A549 (cell line): ENCODE measurements around the gene PCDHGB2.
"Not testable (repeated sequence)": the region's sequence is repeated elsewhere in the genome, so short reads cannot be mapped to it uniquely, and the experiment has no call there.

Source experiments
- BHLHE40 ChIP-seq: IDR thresholded peaks from 2 replicates; pipeline ENCODE4 v1.6.1; 2012; ENCODE audit warnings: low read depth, low read length, inconsistent platforms
- CTCF ChIP-seq: fragments of >200 bp; sonication (Bioruptor Twin); formaldehyde crosslinking; IDR thresholded peaks from 3 replicates; pipeline ENCODE4 v1.5.1; 2016
- ELK1 ChIP-seq: fragments of 150-350 bp; IDR thresholded peaks from 2 replicates; pipeline ENCODE4 v1.6.1; 2014; ENCODE audit warnings: low read depth, mild to moderate bottlenecking, low read length
- EP300 ChIP-seq, 2 experiments: fragments of >200 bp; sonication (Bioruptor Twin); formaldehyde crosslinking; IDR thresholded peaks; 2 replicates in 1 of 2; 3 replicates in 1 of 2; pipeline ENCODE4 v1.6.1; 2016 to 2017
- ESRRA ChIP-seq: fragments of 150-350 bp; IDR thresholded peaks from 2 replicates; pipeline ENCODE4 v1.6.1; 2014; ENCODE audit warnings: mild to moderate bottlenecking, low read length, borderline replicate concordance
- POLR2A ChIP-seq: IDR thresholded peaks from 2 replicates; pipeline ENCODE4 v1.6.1; 2012; ENCODE audit warnings: mild to moderate bottlenecking, low read length
- RAD21 ChIP-seq, 2 experiments: fragments of >200 bp in 1 of 2; sonication (Bioruptor Twin) in 1 of 2; formaldehyde crosslinking in 1 of 2; IDR thresholded peaks in 1 of 2; conservative IDR thresholded peaks in 1 of 2; 2 replicates in 1 of 2; 3 replicates in 1 of 2; pipeline ENCODE4 v1.6.1; 2012 to 2018; ENCODE audit warnings: inconsistent platforms in 1 of 2

GRCh38 chr5:141387557-141388311 is 27.9 kb downstream of the PCDHGB2 start, which contains the start of gene PCDHGB4:
- TF ChIP-seq POLR2A; ESRRA; EP300 (IDR thresholded peaks at IDR 0.05); BHLHE40; ELK1: not testable (repeated sequence)
- TF ChIP-seq CTCF (peak; percentile 13; the same call in 1 of the 3 replicates), RAD21 (conservative IDR thresholded peaks at IDR 0.05 in 1 of 2, IDR thresholded peaks at IDR 0.05 in 1 of 2) (peak; percentile 26 to 31; a peak in 2 of 5 replicates)
